K562 (cell line): ENCODE data around the gene ATF6B. TPM values are rescaled to one million over a fixed set of nuclear protein-coding genes. Genes with fewer than 3 reads are reported as not detected.
A peak's percentile ranks its signal among the peaks of the same experiment; 100 is the strongest.

Experiments used
- BRCA1 ChIP-seq, 2 experiments: fragments of 450-650 bp in 1 of 2; sonication (generic) in 1 of 2; formaldehyde crosslinking in 1 of 2; IDR thresholded peaks; 2 replicates each; pipeline versions ENCODE4 v1.5.0 to v1.6.1; 2017 to 2020; ENCODE audit warnings: mild to moderate bottlenecking in 1 of 2, missing genetic modification reagents in 1 of 2
- CBFA2T3 ChIP-seq: fragments of 450-650 bp; IDR thresholded peaks from 2 replicates; pipeline ENCODE4 v1.6.1; 2017
- CHCHD3 ChIP-seq: fragments of 250-450 bp; sonication (Bioruptor Pico); IDR thresholded peaks from 2 replicates; pipeline ENCODE4 v2.1.2; 2022; ENCODE audit warnings: mild to moderate bottlenecking
- HMGN3 ChIP-seq: IDR thresholded peaks from 2 replicates; pipeline ENCODE4 v1.6.1; 2011; ENCODE audit warnings: borderline replicate concordance, low read depth, mild to moderate bottlenecking, mixed read lengths, low read length; ENCODE audit not compliant: insufficient read length; ENCODE audit errors: extremely low read depth
- KAT7 ChIP-seq: sonication (generic); formaldehyde crosslinking; IDR thresholded peaks from 2 replicates; pipeline ENCODE4 v1.8.0; 2022; ENCODE audit warnings: missing genetic modification reagents, mild to moderate bottlenecking, borderline replicate concordance
- LCOR ChIP-seq: sonication (generic); formaldehyde crosslinking; IDR thresholded peaks from 2 replicates; pipeline ENCODE4 v1.8.0; 2022; ENCODE audit warnings: mild to moderate bottlenecking, missing genetic modification reagents
- NR0B1 ChIP-seq: fragments of 450-650 bp; IDR thresholded peaks from one replicate; pipeline ENCODE4 v1.6.1; 2018; ENCODE audit warnings: mild to moderate bottlenecking, moderate library complexity; ENCODE audit not compliant: partially characterized antibody
- RBM14 ChIP-seq: fragments of 200-400 bp; formaldehyde crosslinking; IDR thresholded peaks from 2 replicates; pipeline ENCODE4 v1.6.1; 2018; ENCODE audit warnings: low read depth, mild to moderate bottlenecking, low read length, moderate library complexity, borderline replicate concordance; ENCODE audit not compliant: insufficient read depth
- RBM22 ChIP-seq: fragments of 200-400 bp; formaldehyde crosslinking; IDR thresholded peaks from 2 replicates; pipeline ENCODE4 v1.6.1; 2018; ENCODE audit warnings: low read length, low read depth; ENCODE audit not compliant: poor library complexity, severe bottlenecking
- TBP ChIP-seq: optimal IDR thresholded peaks from 2 replicates; pipeline ENCODE3; 2011; ENCODE audit warnings: low read depth, low read length, improper control_type of control experiment
- TCF15 ChIP-seq: fragments of 250-450 bp; sonication (Bioruptor Pico); IDR thresholded peaks from 2 replicates; pipeline ENCODE4 v1.8.0; 2022; ENCODE audit warnings: moderate library complexity, mild to moderate bottlenecking, inconsistent platforms
- YBX1 ChIP-seq: fragments of 450-650 bp; IDR thresholded peaks from 2 replicates; pipeline ENCODE4 v1.7.1; 2016; ENCODE audit warnings: mild to moderate bottlenecking
- ZBTB40 ChIP-seq, 2 experiments: fragments of 450-650 bp in 1 of 2; sonication (generic) in 1 of 2; formaldehyde crosslinking in 1 of 2; IDR thresholded peaks; 2 replicates each; pipeline versions ENCODE4 v1.7.1 to v1.9.0; 2016 to 2022; ENCODE audit warnings: inconsistent platforms in 1 of 2, mild to moderate bottlenecking in 1 of 2, missing genetic modification reagents in 1 of 2
- ZC3H8 ChIP-seq: fragments of 450-650 bp; IDR thresholded peaks from 2 replicates; pipeline ENCODE4 v1.6.1; 2017
- ZEB2 ChIP-seq: fragments of 450-650 bp; IDR thresholded peaks from 2 replicates; pipeline ENCODE4 v1.6.1; 2016
- ZNF445 ChIP-seq: fragments of 250-450 bp; sonication (Bioruptor Pico); IDR thresholded peaks from 2 replicates; pipeline ENCODE4 v1.4.0; 2020; ENCODE audit warnings: low read depth, mild to moderate bottlenecking, moderate library complexity
- ZNF644 ChIP-seq: fragments of 200-800 bp; sonication (Bioruptor generic); IDR thresholded peaks from 2 replicates; pipeline ENCODE4 v1.6.1; 2016; ENCODE audit warnings: low read depth, missing genetic modification characterization, missing compliant biosample characterization
- polyA plus RNA-seq, 8 experiments: library from polyadenylated mRNA; depleted of rRNA in 4 of 8; stranded (reverse) in 5 of 8; unstranded in 3 of 8; fragments of >200 nt; fragmentation: Nextera tagmentation in 2 of 8; fragmentation: Illumina TruSeq in 1 of 8; extraction: Ambion mirVana in 2 of 8; extraction: Trizol in 1 of 8; gene quantifications; 2 replicates each; pipeline versions ENCODE4 v1.2.1 to v1.2.3, GENCODE V29; 2011 to 2014; ENCODE audit warnings: inconsistent platforms in 1 of 8, missing spikeins in 1 of 8
- total RNA-seq, 7 experiments: library from RNA; depleted of rRNA in 6 of 7; stranded (reverse); fragments of >200 nt in 6 of 7; fragmentation: Illumina TruSeq in 2 of 7; extraction: Trizol in 2 of 7; gene quantifications; 2 replicates each; pipeline versions ENCODE4 v1.2.1 to v1.2.3, GENCODE V29; 2011 to 2021; ENCODE audit warnings: low replicate concordance in 1 of 7

ATF6B gene
- total and polyA plus RNA-seq, 9 of the 15 experiments (the other 6 are each of a cell fraction or from before 2014, with no cell fraction given) = 20.7 to 131 (median 31.7) TPM

- TF ChIP-seq ZBTB40 (IDR thresholded peaks at IDR 0.05) = peak; percentile 32; the same call in 1 of the 2 replicates
- no peak for TF ChIP-seq ZBTB40 (CRISPR knock-in tag; IDR thresholded peaks at IDR 0.05)
- TF ChIP-seq ZEB2 = no peak
- no peak for TF ChIP-seq BRCA1 (IDR thresholded peaks at IDR 0.05)
- 0 out of 2 replicates have a peak, but pooled peaks have one; percentile 75 for TF ChIP-seq BRCA1 (CRISPR knock-in tag; IDR thresholded peaks at IDR 0.05)
- TF ChIP-seq ZC3H8 = no peak
- peak; percentile 30; the same call in 1 of the 2 replicates for TF ChIP-seq TCF15 (CRISPR knock-in tag)
- no peak for TF ChIP-seq ZNF445 (CRISPR knock-in tag)
- TF ChIP-seq CHCHD3 (CRISPR knock-in tag) = no peak
- TF ChIP-seq NR0B1 = no peak
- no peak for TF ChIP-seq ZNF644 (tag)
- peak; percentile 55 for TF ChIP-seq HMGN3
- 0 out of 2 replicates have a peak, but pooled peaks have one; percentile 3 for TF ChIP-seq LCOR (CRISPR knock-in tag)
- no peak for TF ChIP-seq TBP
- no peak for TF ChIP-seq KAT7 (CRISPR knock-in tag)
- TF ChIP-seq YBX1 = no peak
- TF ChIP-seq CBFA2T3 = no peak
- peak; percentile 38 for TF ChIP-seq RBM22
- TF ChIP-seq RBM14 = peak; percentile 89; the same call in 1 of the 2 replicates
Observed at GRCh38 chr6:32167154-32167760, 39.2 kb upstream of the ATF6B start (continued).
